Measurements from ENCODE around the gene VASN. TPM values are rescaled to one million over a fixed set of nuclear protein-coding genes. Genes with fewer than 3 reads are reported as not detected.

Gene VASN
- total RNA-seq, 1 experiment from 2014 or later, result 45.3 TPM

DNA sequence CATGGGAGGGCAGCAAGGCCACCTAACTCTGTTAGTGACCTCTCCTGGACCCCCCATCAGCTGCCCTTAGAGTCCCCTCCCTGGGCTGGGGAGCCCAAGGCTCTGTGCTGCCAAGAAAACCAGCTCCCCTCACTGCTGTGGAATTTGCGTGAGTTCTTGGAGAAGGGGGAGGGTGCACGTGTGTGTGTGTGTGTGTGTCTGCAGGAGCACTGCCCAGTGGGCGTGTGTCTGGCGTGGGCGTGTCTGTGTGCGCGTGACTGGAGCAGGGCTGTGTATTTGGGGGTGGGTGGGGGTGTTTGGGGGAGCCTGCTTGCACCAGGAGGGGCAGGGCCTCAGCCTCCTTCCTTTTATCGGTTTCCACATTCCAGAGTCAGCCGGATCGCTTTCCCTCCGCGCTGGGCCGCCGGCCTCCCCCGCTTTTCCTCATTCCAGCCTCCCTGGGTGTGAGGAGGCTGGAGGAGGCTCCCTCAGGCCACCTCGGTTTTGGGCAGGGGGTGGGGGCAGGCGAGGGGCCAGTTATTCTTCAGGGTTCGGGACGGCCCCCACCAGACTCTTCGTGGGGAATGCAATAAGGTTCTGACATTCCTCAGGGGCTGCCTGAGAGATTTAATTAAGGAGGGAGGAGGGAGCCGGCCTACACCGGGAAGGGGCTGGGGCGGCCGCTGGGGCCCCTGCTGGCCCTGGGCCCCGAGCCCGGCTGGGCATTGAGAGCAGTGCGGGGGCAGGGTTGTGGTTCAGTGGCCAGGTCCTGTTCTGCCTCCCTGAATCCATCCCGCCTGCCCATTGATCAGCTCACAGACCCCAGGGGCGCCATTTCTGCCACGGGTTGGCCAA, 2.5 kb downstream of the VASN start:
- no peak overlapping the region for H2AFZ ChIP-seq
- intact Hi-C loops (cut with micrococcal nuclease; ENCODE audit: unreplicated experiment), result no loop called here
- peaks cover 23% of the 10 kb centered on the region for H3K79me2 ChIP-seq (ENCODE audit: low read depth)
- ChIA-PET CTCF (interaction anchor here (0.5 to 1.2 kb wide), 6 partner anchors 15 to 85 kb away, joined by 3 to 18 read pairs (median 4); no protein-coding TSS in a partner anchor), POLR2A (ENCODE audit: unreplicated experiment) (interaction anchor here (0.5 to 2.9 kb wide), 7 partner anchors 14 to 738 kb away, joined by 4 to 22 read pairs (median 5); no protein-coding TSS in a partner anchor)
- DNase-seq, result peak; percentile 59 to 85
- peaks cover 70% of the 10 kb centered on the region for H3K4me1 ChIP-seq (replicated peaks; ENCODE audit: insufficient read depth)
- peaks cover 21% of the 10 kb centered on the region; the same call in 1 of the 2 replicates for H4K20me1 ChIP-seq (ENCODE audit: insufficient read depth)
- peak overlapping the region; percentile 97 for H3K4me2 ChIP-seq
- H3K36me3 ChIP-seq (ENCODE audit: low read depth), result no peaks in the 10 kb centered on the region
- BruUV-seq (replicated peaks), result no TSS peak
- peaks cover 37% of the 10 kb centered on the region for H3F3A ChIP-seq (ENCODE audit: insufficient read depth, low read depth)
- H3K27me3 ChIP-seq (ENCODE audit: insufficient read depth, low read depth), result no peaks in the 10 kb centered on the region
- TF ChIP-seq, protein P1, sequence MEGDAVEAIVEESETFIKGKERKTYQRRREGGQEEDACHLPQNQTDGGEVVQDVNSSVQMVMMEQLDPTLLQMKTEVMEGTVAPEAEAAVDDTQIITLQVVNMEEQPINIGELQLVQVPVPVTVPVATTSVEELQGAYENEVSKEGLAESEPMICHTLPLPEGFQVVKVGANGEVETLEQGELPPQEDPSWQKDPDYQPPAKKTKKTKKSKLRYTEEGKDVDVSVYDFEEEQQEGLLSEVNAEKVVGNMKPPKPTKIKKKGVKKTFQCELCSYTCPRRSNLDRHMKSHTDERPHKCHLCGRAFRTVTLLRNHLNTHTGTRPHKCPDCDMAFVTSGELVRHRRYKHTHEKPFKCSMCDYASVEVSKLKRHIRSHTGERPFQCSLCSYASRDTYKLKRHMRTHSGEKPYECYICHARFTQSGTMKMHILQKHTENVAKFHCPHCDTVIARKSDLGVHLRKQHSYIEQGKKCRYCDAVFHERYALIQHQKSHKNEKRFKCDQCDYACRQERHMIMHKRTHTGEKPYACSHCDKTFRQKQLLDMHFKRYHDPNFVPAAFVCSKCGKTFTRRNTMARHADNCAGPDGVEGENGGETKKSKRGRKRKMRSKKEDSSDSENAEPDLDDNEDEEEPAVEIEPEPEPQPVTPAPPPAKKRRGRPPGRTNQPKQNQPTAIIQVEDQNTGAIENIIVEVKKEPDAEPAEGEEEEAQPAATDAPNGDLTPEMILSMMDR (conservative IDR thresholded peaks at IDR 0.05), result no peak
- TF ChIP-seq EZH2 (IDR thresholded peaks at IDR 0.05; ENCODE audit: low read depth), result no peak
- no peaks in the 10 kb centered on the region for H3K9me3 ChIP-seq (ENCODE audit: insufficient read depth, low read depth)
- H3K4me3 ChIP-seq, result peak overlapping the region; percentile 61; the same call in 1 of the 2 replicates
- H3K27ac ChIP-seq, result peak overlapping the region; percentile 62
- no peaks in the 10 kb centered on the region for H3K9me2 ChIP-seq (ENCODE audit: insufficient read depth)

DNA sequence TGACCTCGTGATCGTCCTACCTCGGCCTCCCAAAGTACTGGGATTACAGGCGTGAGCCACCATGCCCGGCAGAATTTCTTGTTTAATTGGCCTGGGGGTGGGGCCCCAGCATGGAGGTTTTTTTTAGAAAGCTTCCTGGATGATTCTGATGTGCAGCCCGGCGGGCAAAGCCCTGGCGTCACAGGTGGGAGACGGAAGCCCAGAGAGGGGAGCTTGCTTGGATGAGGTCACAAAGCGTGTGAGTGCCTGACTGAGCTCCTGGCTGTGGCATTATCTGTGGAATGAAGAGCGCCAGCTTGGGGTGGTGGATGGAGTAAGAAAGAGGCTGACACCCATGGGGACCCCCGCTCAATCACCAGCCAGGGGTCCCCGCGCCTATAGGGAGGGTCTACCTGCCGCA, 4.1 kb downstream of the VASN start:
- Histone ChIP-seq H2AFZ (no peak overlapping the region), H3K4me2 (peak overlapping the region; percentile 97), H3K4me3 (no peak overlapping the region), H3F3A (ENCODE audit: insufficient read depth, low read depth) (peaks cover 35% of the 10 kb centered on the region), H3K27ac (peak overlapping the region; percentile 74), H3K79me2 (ENCODE audit: low read depth) (peaks cover 23% of the 10 kb centered on the region), H3K36me3 (ENCODE audit: low read depth) (no peaks in the 10 kb centered on the region), H3K4me1 (replicated peaks; ENCODE audit: insufficient read depth) (peaks cover 55% of the 10 kb centered on the region), H3K9me3 (ENCODE audit: insufficient read depth, low read depth) (no peaks in the 10 kb centered on the region), H4K20me1 (ENCODE audit: insufficient read depth) (peaks cover 21% of the 10 kb centered on the region; the same call in 1 of the 2 replicates), H3K27me3 (ENCODE audit: insufficient read depth, low read depth) (no peaks in the 10 kb centered on the region), H3K9me2 (ENCODE audit: insufficient read depth) (no peaks in the 10 kb centered on the region)
- intact Hi-C loops (cut with micrococcal nuclease; ENCODE audit: unreplicated experiment), result loop anchor here (1.0 to 5.0 kb wide), 4 partner anchors 13 to 572 kb away; partner anchors contain the start of gene TFAP4
- BruUV-seq (replicated peaks), result TSS peak; percentile 13
- ChIA-PET CTCF (interaction anchor here (1.2 kb wide), 2 partner anchors 17 to 26 kb away, joined by 4 to 7 read pairs; no protein-coding TSS in a partner anchor), POLR2A (ENCODE audit: unreplicated experiment) (interaction anchor here (0.5 to 2.9 kb wide), 7 partner anchors 12 to 78 kb away, joined by 3 to 22 read pairs (median 5); no protein-coding TSS in a partner anchor)
- TF ChIP-seq, protein P1 (conservative IDR thresholded peaks at IDR 0.05), result no peak
- no peak for TF ChIP-seq EZH2 (IDR thresholded peaks at IDR 0.05; ENCODE audit: low read depth)
- DNase-seq, result peak; percentile 60 to 71

DNA sequence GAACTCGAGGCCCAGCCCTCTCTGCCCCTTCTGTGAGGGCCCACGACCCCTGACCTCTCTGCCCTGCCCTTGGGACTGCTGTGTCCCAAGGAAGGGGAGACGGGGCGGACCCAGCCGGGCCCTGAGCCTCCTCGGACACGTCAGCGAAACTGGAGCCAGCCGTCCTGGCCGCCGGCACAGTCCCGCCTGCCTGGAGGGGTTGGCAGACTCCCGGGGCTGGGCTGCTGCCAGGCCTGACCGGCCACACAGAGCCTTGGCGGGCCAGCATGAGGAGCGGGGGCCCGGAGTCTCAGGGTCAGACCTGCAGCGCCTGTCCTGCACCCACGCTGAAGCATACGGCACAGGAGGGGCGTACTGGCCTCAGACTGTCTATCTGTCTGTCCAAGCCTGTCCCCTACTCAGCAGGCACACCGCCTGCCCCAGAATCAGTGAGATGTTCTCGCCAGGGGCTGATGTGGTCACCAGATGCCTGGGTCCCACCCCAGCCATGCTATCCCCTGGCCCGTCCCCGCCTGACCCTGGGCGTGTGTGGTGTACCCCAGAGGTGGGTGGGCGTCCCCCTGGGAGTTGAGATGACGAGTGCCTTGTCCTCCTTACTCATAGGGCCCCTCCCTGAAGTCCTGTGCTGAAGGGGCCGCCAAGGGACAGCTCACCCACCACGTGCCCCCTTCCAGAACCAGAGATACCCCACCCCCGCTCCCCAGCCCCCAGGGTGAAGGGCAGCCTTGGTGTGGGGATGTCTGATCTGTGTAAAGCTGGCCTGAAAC, 4.7 kb downstream of the VASN start:
- peak in 1 of 2 experiments; percentile 93 for DNase-seq
- H3K27me3 ChIP-seq (ENCODE audit: insufficient read depth, low read depth), result no peaks in the 10 kb centered on the region
- no peak for TF ChIP-seq EZH2 (IDR thresholded peaks at IDR 0.05; ENCODE audit: low read depth)
- no peak overlapping the region for H2AFZ ChIP-seq
- H4K20me1 ChIP-seq (ENCODE audit: insufficient read depth), result peaks cover 21% of the 10 kb centered on the region; the same call in 1 of the 2 replicates
- BruUV-seq (replicated peaks), result no TSS peak
- H3K79me2 ChIP-seq (ENCODE audit: low read depth), result peaks cover 23% of the 10 kb centered on the region
- H3K9me3 ChIP-seq (ENCODE audit: insufficient read depth, low read depth), result no peaks in the 10 kb centered on the region
- H3K4me2 ChIP-seq, result peak overlapping the region; percentile 97
- peaks cover 49% of the 10 kb centered on the region for H3K4me1 ChIP-seq (replicated peaks; ENCODE audit: insufficient read depth)
- no peak overlapping the region for H3K4me3 ChIP-seq
- H3K9me2 ChIP-seq (ENCODE audit: insufficient read depth), result no peaks in the 10 kb centered on the region
- intact Hi-C loops (cut with micrococcal nuclease; ENCODE audit: unreplicated experiment), result loop anchor here (1.0 to 5.0 kb wide), 3 partner anchors 17 to 571 kb away; partner anchors contain the start of gene TFAP4
- ChIA-PET CTCF (interaction anchor here (1.2 kb wide), 2 partner anchors 17 to 26 kb away, joined by 4 to 7 read pairs; no protein-coding TSS in a partner anchor), POLR2A (ENCODE audit: unreplicated experiment) (interaction anchor here (0.6 to 1.4 kb wide), 3 partner anchors 12 to 69 kb away, joined by 3 to 9 read pairs (median 6); no protein-coding TSS in a partner anchor)
- H3F3A ChIP-seq (ENCODE audit: insufficient read depth, low read depth), result peaks cover 31% of the 10 kb centered on the region
- H3K27ac ChIP-seq, result peak overlapping the region; percentile 74
- no peaks in the 10 kb centered on the region for H3K36me3 ChIP-seq (ENCODE audit: low read depth)
